Renal pelvis (tissue), 4 donors: ENCODE results near the gene ADAMTS6. TPM values are rescaled to one million over a fixed set of nuclear protein-coding genes. Genes with fewer than 3 reads are reported as not detected.

Source experiments
- DNase-seq: peaks from one replicate; pipeline ENCODE4 v3.0.0-alpha.2; 2013
- polyA plus RNA-seq, 3 donors: library from polyadenylated mRNA; unstranded; fragments of 120-200 nt; gene quantifications; one replicate each; pipeline ENCODE4 v1.2.1, GENCODE V29; 2013; ENCODE audit not compliant: insufficient read length in 3 of 3

The ADAMTS6 gene
- polyA plus RNA-seq, 3 donors: 1.5 to 2.6 (median 1.7) TPM

DNA sequence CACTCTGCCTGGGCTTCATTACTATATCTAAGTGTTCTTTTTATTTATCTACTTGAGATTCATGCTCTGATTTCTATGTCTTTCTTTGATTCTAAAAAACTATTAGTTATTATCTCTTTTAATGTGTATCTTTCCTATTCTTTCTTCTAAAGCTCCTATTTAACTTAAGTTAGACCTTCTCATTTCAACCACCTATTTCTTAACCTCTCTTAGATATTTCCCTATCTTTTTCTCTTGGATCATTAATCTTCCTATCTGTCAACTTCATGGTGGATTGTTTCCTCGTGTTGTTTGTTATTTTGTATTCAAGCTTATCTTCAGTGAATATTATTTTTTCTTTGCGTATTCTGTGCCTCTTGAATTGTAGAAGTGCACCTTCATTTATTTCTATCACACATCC, 202.1 kb downstream of the ADAMTS6 start:
- DNase-seq: no peak

DNA sequence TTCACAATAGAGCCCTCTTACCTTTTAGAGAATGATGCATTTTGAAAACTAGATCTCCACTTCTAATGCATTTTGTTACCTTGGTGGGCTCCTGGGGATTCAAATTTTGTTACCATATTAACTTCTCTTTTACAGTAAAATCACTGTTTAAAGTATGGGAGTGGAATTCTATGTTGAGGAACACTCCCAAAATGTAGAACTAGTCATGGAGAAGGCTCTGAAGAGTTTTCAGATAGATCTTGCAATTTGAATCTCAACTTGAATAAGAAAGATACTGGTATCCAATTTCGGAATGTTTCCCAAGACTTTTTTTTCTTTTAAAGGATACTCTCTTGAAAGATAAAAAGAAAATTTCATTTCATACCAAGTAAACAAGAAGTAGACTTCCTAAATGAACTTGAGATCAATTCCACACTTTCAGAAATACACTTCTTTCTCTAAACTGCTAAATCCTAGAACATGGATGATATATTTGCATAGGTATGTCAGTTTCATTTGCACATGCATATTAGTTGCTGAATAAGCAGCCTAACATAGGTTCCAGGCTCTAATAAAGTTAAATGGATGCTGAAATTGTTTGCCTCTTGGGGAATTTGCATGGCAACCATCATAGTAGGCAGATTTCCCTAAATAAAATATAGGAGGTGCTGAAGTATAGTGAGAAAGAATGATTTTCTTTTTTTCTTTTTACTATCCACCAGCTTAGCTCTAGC, 205.4 kb downstream of the ADAMTS6 start:
- DNase-seq: no peak

DNA sequence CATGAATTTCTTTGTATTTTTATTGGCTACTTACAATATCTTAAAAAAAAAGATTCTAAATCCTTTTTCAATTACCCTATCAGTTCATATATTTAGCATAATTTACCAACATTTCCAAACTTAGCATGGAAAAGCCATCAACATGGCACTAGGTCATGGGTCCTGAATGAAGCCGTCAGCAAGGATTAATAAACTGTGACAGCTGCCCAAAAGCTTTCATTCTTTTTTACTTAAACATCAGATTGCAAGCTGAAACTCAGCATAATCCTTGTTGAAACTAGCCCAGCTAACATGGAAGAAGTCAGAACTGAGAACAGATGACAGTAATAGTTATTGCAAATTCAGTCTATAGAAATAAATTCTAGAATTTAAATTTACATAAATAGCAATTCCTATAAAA, 209.8 kb downstream of the ADAMTS6 start:
- DNase-seq: no peak

DNA sequence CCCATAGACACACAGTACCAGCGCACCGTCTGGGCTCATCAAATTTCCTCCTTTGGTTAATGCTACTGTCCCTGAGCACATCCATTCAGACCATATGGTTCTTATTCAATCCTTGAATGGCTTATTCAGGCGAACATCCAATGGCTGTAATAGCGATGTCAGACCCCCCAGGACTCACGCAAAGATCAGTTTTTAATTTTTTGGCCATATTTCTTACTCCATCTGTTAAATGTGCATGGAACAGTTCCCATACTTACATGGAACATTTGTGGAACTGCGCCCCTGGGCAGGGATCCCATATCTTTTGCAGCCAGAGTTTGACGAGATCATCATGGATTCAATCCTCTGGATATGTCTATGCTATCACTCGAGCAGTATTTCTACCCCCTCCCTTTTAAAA, 213.2 kb downstream of the ADAMTS6 start:
- DNase-seq: no peak

GRCh38 chr5:65264420-65264819, 217.3 kb downstream of the ADAMTS6 start:
- no peak for DNase-seq

DNA sequence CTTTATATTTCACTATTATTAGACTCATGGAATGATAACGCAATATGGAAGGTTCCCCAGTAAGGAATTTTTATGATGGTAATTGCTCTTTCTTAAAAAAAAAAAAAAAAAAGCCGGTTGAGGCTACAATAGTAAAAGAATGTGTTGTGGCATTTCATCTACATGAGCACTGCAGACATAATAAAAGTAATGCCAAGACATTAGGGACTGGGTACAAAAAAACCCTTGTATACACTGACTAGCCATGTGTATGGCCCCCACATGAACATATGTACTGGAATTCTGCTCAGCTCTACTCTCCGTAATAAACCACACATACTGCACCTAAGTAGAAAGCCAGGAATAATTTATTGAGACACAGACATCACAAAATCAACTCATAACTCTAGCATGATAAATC, 218.4 kb downstream of the ADAMTS6 start:
- no peak for DNase-seq

- peak; percentile 48 for DNase-seq
These were observed 219.1 kb downstream of the ADAMTS6 start for GRCh38 chr5:65262649-65263059.

DNA sequence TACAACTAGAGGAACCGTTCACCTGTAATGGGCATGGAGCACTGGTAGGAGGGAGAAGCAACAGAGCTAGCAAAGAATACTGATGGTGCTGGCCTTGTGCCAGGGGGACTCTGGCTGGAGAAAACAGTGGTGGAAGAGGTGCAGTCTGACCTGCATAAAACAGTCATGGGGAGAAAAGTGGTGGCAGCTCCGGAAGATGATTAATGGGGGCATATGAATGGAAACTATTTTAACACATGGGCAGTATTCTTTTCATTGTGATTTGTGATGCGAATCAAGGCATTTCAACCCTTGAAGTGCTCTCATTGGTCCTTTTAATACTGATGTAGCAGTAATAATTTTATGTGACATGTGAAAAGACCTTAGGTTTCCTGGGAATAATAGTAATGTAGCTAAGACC, 219.6 kb downstream of the ADAMTS6 start:
- DNase-seq: no peak

- DNase-seq: no peak
These were observed 220.2 kb downstream of the ADAMTS6 start for GRCh38 chr5:65261499-65261898.

- no peak for DNase-seq
These were observed 226.4 kb downstream of the ADAMTS6 start for GRCh38 chr5:65255294-65255693.

DNA sequence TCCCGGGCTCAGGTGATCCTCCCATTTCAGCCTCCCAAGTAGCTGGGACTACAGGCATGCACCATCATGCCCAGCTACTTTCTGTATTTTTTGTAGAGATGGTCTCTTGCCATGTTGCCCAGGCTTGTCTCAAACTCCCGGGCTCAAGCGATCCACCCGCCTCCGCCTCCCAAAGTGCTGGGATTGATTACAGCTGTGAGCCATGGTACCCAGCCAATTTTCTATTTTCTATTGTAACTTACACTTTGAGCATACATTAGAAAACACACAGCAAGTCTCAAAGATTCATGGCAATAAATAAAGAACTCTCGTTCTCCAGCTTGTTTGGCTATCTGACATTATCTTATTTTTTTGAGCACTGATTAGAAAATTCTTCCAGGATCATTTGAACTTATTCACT, 228.7 kb downstream of the ADAMTS6 start:
- no peak for DNase-seq

DNA sequence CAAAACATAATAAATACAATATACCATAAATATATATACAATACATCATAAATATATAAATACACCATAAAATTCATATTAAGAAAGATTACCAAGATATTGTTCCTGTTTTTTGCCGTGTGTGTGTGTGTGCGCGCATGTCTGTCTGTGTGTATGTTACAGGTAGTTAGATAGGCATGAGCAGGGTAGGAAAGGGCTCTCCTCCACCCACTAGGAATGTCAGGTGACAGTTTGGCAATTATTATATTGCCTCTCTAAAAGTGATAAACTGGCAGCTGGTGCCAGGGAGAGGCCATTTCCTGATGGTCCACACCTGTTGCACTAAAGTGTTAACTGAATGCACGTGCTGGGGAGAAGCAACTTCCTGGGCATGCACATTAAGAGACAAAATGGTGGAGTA, 232.8 kb downstream of the ADAMTS6 start:
- no peak for DNase-seq

DNA sequence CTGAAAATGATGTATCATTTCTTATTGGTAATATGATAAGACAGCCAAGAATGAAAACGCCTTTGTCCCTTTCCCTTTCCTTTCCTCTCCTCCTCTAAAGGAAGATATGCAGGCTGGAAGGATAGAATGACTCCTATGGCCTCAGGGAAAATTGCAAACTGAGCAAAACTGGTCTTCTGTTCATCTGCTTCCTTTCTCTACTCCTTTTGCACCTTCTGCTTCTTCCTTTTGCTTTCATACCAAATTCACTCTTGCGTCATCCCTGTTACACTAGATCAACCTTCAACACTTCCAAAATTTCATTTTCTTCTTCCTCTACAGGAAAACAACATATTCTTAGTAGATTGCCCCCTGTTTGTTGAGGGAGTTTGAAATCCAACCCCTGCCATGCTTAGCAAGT, 234.1 kb downstream of the ADAMTS6 start:
- no peak for DNase-seq

DNA sequence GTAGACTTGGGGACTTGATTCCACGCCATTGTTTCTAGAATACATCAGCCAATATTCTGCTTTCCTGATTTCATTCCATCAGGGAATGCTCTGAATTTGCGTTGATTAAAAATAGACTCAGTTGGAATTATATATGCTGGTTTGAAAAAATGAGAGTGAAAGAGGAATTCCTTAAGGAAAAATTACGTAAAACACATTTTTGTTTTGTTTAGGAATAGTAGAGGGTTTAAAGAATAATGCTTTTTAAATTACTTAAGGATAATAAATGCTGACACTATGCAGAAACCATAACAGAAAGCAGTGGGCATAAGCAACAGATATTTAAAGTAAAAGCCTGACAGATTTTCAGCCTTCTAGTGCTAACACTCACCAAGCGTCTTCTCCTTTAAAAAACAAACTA, 235.0 kb downstream of the ADAMTS6 start:
- DNase-seq: no peak

DNA sequence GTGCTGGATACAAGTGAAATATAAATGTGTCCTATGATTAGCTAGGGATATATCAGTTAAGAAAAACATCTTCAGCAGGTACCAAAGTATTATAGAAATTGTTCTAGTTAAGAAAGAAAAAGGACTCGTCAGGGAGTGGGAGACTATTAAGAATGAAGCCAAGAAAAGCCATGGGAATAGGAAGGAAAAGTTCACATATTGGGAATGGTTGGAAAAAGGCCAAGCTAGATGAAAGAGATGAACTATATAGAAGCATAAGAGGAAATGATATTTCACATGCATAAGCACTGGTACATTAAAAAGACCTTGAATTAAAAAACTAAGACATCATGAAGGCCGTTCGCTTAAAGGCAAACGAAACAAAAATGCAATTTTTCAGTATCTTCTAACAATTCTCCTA, 237.7 kb downstream of the ADAMTS6 start:
- no peak for DNase-seq

DNA sequence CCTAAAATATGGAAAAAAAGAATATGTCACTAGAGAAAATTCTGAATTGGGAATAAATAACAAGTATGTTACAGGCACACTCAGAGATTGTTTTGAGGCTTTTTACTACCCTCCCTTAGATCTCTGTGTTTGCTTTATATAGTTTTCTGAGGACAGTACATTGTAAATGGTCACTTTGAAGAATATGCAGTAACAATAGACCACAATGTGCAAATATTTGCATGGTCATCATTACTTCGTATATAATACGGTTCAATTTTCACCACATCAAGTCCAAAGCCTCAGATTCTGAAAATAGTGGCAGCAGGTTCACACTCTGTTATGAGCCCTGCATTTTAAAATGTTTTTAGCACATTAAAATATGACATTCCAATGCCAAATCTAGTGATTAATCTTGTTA, 238.6 kb downstream of the ADAMTS6 start:
- DNase-seq: no peak

DNA sequence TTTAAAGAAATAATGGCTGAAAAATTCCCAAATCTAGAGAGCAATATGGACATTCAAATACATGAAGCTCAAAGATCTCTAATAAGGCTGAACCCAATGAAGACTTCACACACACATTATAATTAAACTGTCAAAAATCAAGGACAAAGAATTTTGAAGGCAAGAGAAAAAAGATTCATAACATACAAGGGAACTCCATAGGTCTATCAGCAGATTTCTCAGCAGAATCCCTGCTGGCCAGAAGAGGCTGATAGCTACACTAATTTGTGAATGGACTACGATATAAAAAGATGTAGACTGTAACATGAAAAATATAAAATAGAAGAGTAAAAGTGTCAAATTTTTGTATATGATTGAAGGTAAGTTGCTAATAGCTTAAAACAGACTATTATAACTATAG, 251.9 kb downstream of the ADAMTS6 start:
- DNase-seq: no peak

DNA sequence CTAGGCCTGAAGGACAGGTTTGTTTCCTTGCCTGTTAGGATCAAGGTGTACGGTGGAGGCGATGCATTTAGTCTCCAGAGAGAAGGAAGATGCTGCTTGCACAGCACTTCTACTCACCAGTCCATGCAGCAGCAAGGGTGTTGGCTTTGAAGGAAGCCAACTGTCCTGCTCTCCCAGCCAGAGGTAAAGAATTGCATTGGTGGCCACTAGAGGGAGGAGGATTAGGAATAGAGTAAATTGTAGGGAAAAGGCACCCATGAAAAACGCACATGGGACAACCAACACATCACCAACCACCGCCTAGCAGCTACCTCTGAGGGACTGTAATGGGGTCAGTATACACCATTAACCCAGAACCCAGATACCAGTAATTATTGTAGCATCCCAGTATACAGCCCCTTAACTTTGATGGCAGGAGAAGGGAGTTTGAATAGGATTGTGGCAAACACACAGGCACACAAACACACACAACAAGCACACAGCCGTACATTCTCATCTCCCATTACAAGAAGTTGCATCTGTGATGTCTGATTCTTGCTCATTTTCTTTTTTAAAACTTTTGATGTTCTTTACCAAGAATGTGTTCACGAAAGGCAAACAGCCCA, 267.7 kb downstream of the ADAMTS6 start:
- no peak for DNase-seq

- DNase-seq: no peak
These were observed 272.4 kb downstream of the ADAMTS6 start for GRCh38 chr5:65209341-65209740.

DNA sequence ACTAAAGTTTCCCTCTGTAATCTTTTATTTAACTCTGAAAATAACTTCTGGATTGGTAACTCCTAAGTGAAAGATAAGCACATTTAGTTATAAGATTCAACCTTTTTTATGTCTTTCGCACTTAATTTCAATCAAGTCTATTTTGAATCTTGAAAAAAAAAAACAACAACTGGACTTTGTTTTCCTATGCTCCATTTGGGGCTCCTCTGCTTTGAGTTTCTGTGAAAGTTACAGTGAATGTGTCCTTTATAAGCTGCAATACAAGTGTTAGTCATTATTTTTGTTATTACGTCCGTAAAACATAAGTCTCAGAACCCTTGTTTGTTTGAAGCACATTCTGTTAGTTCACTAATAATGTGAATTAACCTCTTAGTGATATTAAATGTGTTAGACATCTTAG, 276.8 kb downstream of the ADAMTS6 start:
- DNase-seq: no peak

DNA sequence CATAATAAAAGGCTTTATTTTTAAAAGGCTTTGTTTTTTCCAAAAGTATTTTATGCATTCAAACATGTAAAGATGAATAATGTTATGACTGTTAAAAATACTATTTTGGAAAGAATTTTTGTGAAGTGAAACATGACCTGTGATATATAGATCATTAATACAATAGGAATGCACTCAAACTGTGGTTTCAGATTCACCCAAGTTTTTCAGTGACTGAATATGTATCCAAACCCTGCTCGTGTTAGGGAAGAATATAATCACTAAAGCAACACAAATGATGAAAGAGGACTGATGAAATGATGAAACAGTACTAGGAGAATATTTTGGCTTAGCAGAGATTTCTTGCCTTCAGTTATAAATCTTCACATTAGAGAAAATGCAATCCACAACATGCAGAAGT, 278.0 kb downstream of the ADAMTS6 start:
- DNase-seq: no peak

DNA sequence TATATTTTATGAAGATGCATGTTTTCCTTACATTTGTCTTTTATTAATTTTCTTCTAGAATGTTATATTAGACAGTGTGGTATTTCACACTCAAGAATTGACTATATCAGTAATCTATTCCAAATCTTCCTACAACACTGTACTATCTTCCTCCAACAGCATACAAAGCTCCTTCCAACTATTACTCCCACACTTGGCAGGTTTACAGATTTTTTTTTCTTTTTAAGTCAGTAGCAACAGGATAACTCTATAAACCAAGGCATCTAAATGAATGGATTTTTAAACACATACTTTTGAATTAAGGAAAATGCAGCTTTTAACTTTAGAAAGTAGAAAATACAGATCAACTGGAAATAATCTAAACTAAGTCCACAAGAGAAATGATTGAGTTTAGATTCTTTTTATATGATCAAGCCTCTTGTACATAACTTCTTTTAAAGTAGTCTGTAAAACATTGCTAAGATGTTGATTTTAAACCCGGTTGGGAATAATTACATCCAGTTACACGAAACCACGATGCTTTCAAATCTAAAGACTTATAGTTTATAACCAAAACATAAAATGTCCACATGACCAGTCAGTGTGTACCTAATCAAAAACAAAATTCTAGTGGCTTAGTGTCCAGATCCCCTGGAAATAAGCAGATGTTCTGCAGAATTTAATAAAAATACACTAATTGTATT, 281.6 kb downstream of the ADAMTS6 start:
- peak; percentile 14 for DNase-seq

DNA sequence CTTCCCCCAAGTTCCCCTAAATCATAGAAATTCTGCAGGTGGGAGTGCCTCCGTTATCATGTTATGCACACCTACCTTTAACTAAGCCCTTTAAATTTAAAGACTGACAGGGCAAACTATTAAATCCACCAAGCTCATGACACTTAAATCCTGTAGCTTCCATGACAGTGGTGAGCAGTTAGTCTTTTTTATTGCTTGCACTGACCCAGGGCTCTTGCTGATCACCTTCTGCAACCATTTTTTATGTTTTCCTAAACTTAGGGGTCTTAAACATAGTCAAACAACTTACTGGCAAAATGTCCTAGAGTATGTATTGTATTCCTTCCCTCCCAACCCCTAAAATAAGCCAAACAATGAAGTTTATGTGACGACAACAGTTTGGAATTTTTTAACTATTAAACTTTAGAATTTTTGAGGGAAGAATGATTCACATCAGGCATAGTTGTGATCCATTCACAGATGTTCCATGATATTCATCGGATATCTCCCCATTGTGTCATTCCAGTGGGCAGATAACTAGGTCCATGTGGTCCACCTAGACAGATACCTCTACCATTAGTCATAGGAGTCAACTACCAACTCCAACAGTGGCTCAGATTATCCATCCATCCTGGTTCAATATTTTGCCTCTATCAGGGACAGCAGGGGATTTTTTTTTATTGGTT, 283.1 kb downstream of the ADAMTS6 start:
- peak; percentile 14 for DNase-seq
